Measurements from ENCODE around the gene COL6A2.

GRCh38 chr21:46128933-46129571 is 31.1 kb downstream of the COL6A2 start:
- TF ChIP-seq GATA2 (IDR thresholded peaks at IDR 0.05; ENCODE audit: low read depth, low read length): no peak
- no peak for TF ChIP-seq GATA3 (IDR thresholded peaks at IDR 0.05; ENCODE audit: low read depth, low read length)

Measured in SH-SY5Y (cell line).